DMS 273 treated with DMSO at 0.1 percent for 48 hours (cell line): ENCODE data around the gene SLC25A29.

Experiments used
- DNase-seq: peaks from one replicate; lab custom pipeline; 2025; lab: John Stamatoyannopoulos, UW

SLC25A29 gene

DNA sequence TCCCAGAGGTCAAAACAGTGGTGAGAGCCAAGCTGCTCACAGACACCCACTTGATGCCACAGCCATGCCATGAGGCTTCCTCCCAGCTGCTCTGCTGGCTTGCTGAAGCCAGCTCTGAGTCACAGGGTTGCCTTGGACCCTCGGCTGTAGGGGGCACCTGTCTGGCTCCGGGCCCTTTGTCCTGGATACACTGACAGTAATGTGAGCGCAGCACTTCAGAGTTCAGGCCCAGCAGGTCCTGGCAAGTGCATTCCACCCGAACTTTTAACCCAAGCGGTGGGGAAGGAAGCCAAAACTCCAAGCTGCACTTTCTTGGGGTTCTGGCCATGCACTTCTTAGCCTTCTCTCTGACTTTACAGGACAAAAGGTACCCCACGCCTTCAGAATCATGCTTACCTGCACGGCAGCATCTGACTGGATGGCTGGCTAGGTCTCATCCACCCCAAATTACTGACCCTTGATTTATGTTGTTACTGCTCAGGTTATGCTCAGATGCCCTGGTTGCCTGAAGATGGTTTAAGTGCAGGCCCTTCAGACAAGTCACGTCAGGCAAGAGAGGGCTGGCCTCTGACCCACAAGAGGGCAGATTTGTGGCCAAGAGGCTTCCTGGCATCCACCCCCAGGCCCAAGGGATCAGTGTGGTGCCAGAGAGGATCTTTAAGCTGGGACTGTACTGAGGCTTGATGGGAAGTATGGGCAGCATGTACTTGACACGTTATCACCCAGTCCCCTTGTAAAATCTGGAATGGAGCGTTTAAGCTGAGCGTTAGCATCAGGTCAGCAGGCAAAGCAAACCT is 24.8 kb downstream of the SLC25A29 start:
- no peak for DNase-seq

DNA sequence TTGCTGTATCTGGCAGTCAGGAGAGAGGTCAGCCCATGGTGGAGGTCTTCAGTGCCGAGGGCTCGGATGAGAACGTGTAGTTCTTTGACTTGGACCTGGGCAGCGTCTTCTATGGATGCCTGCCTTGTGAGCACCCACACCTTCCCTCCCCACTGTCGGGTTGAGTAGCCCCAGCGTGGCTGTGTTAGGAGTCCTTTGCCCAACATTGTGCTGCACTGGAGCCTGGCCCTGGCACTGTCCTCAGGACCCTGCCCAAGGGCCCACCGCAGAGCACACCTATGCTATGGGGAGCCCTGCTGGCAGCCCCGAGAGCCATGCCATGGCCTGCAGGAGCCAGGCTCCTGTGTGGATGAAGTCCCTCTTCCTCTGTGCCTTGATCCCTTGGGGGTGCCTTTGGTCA is 26.7 kb downstream of the SLC25A29 start:
- no peak for DNase-seq

DNA sequence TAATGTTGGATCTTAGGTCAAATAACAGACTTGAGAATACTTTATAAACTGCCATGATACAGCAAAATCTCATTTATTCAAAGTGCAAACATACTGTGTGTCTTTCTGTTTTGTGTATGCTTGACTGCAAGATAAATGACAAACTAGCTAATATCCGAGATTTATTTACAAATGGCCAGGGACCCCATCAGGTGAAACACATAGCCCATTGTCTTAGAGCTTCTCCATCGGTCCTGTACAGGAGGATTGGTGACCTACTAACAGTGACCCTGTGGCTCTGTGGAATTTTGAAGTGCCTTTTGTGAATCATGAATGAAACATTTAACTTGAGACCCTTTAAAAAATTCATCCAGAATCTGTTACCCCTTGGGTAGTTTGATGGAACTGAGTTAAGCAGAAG is 27.1 kb downstream of the SLC25A29 start:
- no peak for DNase-seq

DNA sequence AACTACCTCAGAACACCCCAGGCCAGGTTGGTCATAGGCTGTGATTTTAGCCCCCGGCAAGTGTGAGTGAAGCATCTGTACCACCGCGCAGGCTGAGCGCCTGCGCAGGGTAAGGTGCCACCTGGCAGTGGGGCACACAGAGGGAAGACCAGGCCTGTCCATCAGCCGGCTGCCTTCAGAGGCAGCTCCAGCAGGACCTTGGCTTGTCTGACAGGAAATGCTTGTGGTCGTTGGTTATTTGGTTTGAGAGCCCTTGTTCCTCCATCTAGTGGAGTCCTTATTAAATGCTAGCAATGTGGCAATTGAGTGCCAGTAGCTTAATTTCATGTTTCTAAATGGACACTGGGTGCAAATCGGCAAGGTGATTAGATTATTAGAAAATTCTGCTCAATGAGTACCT is 27.5 kb downstream of the SLC25A29 start:
- DNase-seq = no peak

DNA sequence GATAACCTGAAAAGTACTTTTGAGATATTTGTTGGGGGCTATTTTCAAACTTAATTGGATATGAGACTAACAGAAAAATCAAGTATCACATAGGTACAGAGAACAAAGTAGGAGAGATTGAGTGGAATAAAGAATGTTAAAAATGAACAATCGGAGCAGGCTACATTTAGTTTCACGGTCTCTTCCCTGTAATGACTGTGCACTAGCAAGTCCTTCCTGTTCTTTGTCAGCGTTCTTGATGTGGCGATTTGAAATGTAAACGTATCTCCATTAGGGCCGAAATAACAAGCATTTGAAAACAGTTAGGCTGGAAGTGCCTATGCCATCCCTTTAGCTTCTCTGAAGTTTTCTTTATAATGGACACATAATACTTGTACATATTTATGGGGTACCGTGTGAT is 31.0 kb downstream of the SLC25A29 start:
- no peak for DNase-seq

DNA sequence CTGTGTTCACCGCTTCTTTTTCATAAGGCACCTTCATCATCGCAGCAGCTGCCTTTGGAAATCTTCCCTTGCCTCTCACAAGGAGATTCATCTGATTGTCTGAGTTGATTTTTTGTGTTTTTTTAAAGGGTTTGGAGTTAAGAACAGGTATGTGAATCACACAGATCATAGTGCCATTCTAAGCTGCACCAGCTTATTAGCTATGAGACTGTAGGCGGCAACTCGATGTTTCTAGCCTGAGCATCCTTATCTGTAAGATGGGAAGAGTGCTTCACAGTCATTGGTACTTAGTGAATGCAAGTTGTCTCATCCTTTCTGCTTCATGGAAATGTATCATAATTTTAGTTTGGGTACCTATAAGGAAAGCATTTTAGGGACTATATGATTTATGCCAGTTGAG is 32.0 kb downstream of the SLC25A29 start:
- DNase-seq = no peak

DNA sequence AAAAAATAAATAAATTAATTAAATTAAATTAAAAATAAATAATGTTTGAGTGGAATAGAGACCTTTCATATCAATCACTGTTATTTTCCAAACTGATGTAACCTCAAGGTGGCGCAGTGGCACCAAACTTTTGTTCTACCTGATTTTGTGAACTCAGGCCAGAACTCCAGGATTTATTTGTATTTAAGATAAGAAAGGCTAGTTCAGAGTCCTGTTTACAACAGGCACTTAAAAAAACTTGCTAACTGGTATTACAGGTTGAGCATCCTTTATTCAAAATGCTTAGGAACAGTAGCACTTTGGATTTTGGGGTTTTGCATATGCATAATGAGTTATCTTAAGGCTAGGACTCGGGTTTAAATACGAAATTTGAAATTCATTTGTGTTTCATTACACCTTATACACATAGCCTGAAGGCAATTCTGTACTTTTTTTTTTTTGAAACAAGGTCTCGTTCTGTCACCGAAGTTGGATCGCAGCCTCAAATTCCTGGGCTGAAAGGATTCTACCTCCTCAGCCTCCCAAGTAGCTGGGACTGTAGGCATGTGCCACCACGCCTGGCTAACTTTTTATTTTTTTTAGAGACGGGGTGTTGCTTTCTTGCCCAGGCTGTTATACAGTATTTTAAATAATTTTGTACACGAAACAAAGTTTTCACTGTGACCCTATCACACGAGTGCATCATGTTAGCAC is 34.9 kb downstream of the SLC25A29 start:
- no peak for DNase-seq

DNA sequence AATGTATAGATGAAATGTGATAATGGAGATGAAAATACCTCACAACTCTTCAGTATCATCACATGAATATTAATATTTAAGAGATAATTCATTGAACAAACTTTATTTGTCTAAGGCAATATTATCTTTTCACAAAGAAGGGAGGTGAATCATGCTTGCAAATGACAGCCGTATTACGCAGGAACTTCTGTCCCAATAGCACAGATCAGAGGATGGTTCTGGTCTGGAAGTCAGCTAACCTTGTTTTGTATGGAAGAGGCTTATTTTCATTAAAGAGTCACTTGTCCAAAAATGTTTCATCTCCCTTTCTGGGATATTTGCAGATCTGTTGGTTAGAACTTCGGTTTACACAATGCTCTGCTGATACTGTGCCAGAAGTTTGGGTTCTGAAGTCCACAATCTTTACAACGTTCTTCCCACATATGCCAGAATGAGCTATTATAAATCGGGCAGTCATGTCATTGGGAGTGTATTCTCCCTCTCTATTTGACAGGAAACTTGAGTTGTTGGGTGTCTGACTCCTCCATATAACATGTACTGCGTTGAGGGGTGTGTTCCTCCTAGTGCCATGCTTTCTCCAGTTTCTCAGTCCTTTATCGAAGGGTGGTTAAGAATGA is 37.5 kb downstream of the SLC25A29 start:
- DNase-seq = no peak

DNA sequence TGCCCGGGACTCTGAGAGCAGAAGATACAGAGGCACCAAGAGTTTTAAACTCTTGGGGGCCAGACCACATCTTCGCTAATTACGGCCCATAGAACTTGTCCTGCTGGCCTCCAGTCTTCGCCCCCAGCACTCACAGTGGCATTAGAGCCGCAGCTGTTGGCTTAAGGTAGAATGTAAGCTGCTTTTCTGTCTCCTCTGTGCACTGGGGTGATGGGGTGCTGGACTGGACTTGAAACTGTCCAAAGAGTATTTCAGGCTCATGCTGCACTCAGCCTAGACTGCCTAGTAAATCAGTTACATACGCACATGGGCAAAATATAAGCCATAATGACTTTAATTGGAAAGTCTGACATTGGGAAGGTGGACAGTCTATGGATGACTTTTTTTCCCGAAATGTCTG is 38.3 kb downstream of the SLC25A29 start:
- no peak for DNase-seq

DNA sequence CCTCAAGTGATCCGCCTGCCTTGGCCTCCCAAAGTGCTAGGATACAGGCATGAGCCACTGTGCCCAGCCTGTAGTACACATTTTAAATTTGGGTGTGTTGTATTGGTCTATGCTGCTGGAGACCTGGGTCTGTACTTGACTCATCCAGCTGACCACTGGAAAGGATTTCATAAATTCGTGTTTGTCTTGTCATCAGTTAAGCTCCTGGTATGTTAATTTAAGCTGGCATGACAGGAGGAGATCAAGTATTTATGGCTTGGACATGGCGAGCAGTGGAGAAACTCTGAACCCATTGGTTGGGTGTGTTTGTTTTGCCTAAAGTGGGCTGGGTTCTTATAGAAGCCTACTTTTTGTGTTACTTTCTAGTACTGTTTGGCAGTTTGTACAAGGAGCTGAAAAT is 43.1 kb downstream of the SLC25A29 start:
- no peak for DNase-seq

DNA sequence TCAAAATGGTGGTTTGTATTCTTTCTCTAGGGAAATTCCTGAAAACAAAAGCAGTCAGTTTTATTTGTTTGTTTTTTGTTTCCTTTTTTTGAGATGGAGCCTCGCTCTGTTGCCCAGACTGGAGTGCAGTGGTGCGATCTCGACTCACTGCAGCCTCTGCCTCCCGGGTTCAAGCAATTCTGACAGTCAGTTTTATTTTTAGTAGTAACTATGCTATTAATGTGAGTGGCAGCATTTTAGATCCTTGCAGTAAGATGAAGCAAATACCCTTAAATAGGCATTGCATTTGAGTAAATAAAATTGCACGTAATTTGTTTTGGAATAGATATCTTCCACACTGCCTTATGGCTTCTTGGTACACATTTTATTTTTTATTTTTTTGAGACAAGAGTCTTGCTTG is 43.7 kb downstream of the SLC25A29 start:
- no peak for DNase-seq

DNA sequence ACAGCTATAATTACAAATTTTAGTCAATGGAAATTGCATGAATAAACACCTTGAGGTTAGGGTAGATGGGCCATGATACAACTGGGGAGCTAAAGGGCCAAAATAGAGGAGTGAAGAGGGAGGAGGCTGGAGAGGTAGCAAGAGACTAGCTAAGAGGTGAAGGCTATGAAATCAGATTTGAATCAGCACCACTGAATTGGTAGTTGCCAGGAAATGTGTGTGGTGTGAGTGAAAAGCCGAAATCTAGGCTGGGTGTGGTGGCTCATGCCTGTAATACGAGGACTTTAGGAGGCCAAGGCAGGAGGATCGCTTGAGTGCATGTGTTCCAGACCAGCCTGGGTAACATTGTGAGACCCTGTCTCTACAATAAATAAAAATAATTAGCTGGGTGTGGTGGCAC is 44.6 kb downstream of the SLC25A29 start:
- no peak for DNase-seq

DNA sequence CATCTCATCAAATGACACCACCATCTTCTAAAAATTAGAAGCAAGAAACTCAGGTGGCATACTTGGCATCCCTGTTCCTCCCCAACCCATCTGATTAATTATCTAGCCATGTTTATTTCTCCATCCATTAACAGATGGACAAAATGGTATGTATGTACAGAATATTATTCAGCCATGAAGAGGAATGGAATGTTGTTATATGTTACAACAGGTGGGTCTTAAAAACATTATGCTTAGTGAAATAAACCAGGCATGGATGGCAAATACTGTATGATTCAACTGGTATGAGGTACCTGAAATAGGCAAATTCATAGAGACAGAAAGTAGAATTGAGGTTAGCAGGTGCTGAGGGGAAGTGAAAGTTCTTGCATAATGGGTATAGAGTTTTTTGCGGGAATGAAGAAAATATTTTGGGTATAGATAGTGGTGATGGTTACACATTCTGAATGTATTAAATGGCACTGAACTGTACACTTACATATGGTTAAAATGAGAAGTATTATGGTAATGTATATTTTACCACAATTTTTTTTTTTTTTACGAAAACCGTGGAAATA is 49.8 kb downstream of the SLC25A29 start:
- no peak for DNase-seq

DNA sequence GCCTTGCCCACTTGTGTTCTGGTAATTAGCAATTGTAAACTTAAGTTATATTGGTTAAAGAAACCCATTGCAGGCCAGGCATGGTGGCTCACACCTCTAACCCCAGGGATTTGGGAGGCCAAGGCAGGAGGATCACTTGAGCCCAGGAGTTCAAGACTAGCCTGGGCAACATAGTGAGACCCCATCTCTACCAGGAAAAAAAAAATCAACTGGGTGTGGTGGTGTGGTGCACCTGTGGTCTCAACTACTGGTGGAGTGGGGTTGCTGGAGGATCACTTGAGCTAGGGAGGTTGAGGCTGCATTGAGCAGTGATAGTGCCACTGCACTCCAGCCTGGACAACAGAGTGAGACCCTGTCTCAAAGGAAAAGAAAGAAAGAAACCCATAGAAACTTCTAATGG is 53.6 kb downstream of the SLC25A29 start:
- no peak for DNase-seq

DNA sequence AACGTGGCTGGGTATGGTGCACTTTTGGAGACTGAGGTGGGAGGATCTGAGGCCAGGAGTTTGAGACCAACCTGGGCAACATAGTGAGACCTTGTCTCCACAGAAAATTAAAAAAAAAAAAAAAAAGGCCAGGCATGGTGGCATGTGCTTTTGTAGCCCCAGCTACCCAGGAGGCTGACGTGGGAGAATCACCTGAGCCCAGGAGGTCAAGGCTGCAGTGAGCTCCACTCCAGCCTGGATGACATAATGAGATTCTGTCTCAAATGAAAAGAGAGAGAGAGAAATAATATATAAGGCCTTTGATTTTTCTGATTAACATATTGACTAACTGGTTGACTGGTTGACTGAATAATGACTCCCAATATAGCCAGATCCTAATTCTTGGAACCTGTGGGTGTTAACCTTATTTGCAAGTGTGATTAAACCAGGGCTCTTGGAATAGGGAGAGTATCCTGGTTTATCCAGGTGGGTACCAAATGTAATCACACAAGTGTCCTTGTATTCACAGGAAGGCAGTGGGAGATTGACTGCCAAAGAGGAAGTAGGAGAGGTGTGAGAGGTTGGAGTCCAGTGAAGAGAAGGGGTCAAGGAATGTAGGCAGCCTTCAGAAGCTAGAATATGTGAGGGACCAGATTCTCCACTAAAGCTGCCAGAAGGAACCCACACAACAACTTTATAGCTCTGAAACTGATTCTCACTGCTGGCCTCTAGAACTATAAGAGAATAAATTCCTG is 55.3 kb downstream of the SLC25A29 start:
- DNase-seq = no peak

DNA sequence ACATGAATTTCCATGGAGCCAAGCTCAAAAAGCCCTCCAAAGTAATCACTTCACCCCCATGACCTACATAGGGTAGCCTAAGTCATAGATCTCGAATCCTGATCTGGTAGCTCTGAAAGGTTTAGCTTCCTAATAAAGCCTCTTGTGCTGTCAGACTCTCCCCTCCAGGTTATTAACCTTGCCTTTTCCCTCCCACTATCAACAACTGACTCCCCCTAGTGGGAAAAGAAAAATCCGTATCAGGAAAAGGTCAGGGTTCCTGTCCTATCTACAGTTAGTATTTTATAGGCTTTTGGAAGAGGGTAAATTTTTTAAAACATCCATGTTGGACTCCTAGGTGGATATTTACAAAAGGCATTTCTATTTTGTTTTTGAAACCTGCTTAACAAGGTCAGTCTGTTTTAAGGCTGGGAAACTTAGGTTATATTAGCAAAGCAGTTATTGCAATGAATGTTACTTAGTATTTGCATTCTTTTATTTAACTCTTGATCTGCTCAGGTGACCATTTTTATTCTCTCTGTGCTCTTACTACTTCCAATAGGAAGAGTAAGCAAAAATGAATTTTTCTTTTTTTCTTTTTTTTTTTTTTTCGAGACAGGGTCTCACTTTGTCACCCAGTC is 59.3 kb downstream of the SLC25A29 start:
- peak; percentile 77 for DNase-seq

DNA sequence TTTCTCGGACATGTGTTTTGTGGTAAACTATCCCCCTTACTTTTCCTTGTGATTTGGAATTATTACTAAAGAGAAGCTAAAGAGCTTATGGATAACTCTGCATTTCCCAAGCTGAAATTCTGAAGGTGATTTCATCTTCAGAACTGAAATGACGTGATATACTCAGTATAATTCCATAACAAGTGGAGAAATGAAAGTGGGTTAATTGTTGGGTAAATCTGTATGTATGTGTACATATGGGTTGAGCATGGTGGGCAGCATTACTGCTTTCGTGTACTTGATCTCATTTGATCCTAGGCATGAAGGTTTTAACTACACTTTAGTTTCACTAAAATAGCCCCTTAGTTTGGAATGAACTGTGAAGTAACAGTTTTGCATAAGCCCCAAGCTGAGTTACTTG is 63.2 kb downstream of the SLC25A29 start:
- DNase-seq = no peak

DNA sequence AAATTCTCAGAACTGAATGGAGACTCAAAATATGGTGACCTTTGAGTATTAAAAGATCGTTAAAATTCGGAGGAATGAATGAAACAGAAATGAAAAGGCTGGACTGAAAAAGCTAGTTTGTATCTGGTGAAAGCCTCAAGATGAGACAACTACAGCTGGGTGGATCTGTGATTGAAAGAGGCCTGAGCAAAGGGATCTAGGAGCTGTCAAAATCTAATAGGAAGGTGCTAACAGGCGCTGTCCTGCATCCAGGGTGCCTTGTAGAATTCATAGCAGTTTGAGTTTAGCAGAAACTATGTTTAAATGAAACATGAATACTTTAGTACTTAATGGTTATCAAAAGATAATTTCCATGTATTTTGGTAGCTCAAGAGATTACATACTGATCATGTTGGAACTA is 65.0 kb downstream of the SLC25A29 start:
- DNase-seq = no peak
